Ishikawa (cell line): ENCODE data around the gene SLIT2.

Experiments
- CEBPB ChIP-seq: IDR thresholded peaks from 2 replicates; pipeline ENCODE4 v1.6.1; 2012
- CREB1 ChIP-seq: IDR thresholded peaks from 2 replicates; pipeline ENCODE4 v1.6.1; 2012; ENCODE audit warnings: low read depth
- EGR1 ChIP-seq: IDR thresholded peaks from 2 replicates; pipeline ENCODE4 v1.6.1; 2012
- EP300 ChIP-seq: IDR thresholded peaks from 2 replicates; pipeline ENCODE4 v1.6.1; 2012; ENCODE audit warnings: borderline replicate concordance
- FOXM1 ChIP-seq: IDR thresholded peaks from 2 replicates; pipeline ENCODE4 v1.6.1; 2012; ENCODE audit warnings: low read depth, borderline replicate concordance
- MAX ChIP-seq: IDR thresholded peaks from 2 replicates; pipeline ENCODE4 v1.6.1; 2012
- NFIC ChIP-seq: IDR thresholded peaks from 2 replicates; pipeline ENCODE4 v1.6.1; 2012
- RAD21 ChIP-seq: IDR thresholded peaks from 2 replicates; pipeline ENCODE4 v1.6.1; 2012; ENCODE audit warnings: low read depth
- REST ChIP-seq: IDR thresholded peaks from 2 replicates; pipeline ENCODE4 v1.6.1; 2012; ENCODE audit warnings: low read depth, mild to moderate bottlenecking
- TAF1 ChIP-seq: IDR thresholded peaks from 2 replicates; pipeline ENCODE4 v1.6.1; 2012; ENCODE audit warnings: low read depth, mild to moderate bottlenecking
- TCF12 ChIP-seq: IDR thresholded peaks from 2 replicates; pipeline ENCODE4 v1.6.1; 2012; ENCODE audit warnings: low read depth
- TEAD4 ChIP-seq: IDR thresholded peaks from 2 replicates; pipeline ENCODE4 v1.6.1; 2012
- YY1 ChIP-seq: IDR thresholded peaks from 2 replicates; pipeline ENCODE4 v1.6.1; 2012; ENCODE audit warnings: low read depth
- ZBTB7A ChIP-seq: IDR thresholded peaks from 2 replicates; pipeline ENCODE4 v1.6.1; 2012; ENCODE audit warnings: low read depth

- no peak for TF ChIP-seq CREB1
- no peak for TF ChIP-seq REST
- TF ChIP-seq EGR1: no peak
- no peak for TF ChIP-seq EP300
- no peak for TF ChIP-seq RAD21
- no peak for TF ChIP-seq TEAD4
- TF ChIP-seq NFIC: no peak
- no peak for TF ChIP-seq MAX
- no peak for TF ChIP-seq CEBPB
- TF ChIP-seq TAF1: no peak
- TF ChIP-seq YY1: no peak
- TF ChIP-seq FOXM1: no peak
- TF ChIP-seq ZBTB7A: no peak
- no peak for TF ChIP-seq TCF12
Observed at GRCh38 chr4:20237894-20238537, 13.7 kb upstream of the SLIT2 start.
